LoVo (cell line): Measurements from ENCODE around the gene DHX16.

Source experiments
- DNase-seq: peaks from one replicate; pipeline ENCODE4 v3.0.0-alpha.2; 2016; ENCODE audit warnings: low spot score

Gene DHX16

DNA sequence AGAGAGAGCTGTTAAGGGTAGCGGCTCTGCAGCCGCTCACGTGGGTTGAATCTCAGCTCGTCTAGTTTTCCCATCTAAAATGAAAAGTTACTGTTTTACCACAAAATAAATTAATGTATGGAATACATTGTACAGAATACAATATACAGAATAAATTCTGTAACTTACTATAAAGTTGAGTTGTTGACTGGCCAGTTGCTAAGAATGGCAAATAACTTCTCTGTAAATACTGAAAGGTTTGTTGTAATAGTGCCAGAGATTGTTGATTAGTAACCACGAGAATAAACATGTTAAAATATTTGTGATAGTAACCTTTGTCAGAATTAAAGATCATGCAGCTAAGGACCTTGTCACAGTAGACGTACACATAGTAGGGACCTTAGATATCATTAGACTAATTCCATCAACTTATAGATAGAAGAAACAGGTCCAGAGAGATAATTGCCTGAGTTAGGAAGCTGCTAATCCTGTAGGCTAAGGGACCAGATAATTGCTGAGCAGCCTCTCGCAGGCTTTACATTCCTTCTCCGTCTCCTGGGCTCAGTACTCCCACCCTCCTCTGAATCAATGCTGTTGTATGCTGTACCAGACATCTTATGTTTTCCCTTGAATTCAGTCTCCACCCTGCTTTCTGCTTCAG lies 18.5 kb upstream of the DHX16 start:
- no peak for DNase-seq

DNA sequence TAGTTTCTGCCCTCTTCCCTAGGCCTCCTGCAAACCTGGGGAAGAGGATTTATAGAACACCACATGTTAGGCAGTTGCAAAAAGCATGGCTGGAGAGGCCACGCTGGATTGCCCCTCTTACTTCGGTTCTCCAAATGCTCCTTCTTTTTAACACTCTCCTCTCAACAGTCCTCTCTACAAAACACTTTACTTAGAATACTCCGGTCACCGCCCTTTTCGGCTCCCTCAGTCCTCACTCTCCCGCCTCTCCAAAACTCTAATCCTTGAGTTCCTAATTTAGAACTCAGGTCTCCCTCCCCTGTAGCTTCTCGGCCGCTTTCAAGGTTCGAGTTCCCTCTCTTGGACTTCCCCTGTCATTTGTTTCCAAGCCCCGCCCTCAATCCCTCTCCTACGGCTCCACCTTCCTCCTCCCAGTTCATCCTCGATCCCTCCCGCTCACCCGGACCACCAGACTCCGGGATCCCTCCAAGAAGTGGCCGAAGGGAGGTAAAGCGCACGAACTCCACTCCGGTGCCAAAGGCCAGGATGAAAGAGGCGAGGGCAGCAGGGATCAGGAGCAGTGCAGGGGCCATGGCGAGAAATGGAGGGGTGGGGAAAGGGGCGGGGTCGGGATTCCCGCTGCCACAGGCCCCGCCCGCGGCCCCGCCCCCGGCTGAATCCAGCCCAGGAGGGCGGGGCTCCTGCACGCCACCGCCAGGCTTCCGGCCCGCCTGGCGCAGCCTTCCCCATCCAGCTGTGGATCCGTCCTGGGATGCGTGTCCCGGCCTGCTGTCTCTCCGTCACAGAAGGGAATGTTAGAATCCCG lies 17.8 kb upstream of the DHX16 start, which contains the start of gene NRM:
Gene NRM, minus strand, starts transcription at position 582 of the 805 bp plus-strand sequence. Its CDS starts 10 bp downstream, at position 572.
- peak; percentile 89 for DNase-seq

- DNase-seq: no peak
Measured at GRCh38 chr6:30689985-30690384, 17.2 kb upstream of the DHX16 start.

DNA sequence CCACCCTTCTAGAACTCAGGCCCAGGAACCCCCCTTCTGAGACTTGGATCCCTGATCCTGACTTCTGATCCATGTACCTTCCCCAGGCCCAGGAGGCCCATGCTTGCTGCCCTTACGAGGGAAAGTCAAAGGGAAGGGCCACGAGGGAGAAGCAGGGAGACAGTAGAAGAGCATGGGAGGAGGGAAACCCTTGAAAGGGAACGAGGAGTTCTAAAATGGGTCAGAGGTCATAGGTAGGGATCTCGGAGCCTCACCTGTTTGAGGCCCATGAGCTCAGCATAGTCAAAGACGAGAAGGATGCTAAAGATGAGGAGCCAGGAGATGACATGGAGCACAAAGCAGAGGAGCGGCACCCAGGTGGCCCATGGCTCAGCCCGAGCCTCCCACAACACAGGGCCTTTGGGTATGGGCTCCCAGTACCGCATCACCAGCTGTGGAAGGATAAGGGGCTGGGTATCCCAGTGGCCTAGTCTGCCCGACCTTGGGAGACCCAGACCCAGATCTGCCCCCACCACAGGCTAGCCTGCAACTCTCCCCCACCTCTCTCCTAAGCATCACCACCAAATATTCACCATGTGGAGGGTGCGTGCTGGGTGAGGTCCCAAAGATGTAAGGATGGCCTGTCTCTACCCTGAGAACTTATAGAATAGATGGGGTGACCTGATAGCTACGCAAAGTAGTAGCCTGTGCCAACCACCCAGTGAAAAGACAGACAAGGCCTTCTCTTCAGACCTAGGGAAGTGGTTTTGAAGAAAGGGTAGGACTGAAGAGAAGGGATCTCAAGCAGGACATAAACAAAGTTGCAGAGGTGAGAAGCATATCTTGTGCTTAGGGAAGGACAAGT lies 16.4 kb upstream of the DHX16 start:
- DNase-seq: no peak

GRCh38 chr6:30688569-30688968 lies 15.8 kb upstream of the DHX16 start:
- DNase-seq: no peak

GRCh38 chr6:30687659-30688431 lies 15.0 kb upstream of the DHX16 start:
- no peak for DNase-seq

- peak; percentile 85 for DNase-seq
Measured at GRCh38 chr6:30686908-30687658, 14.3 kb upstream of the DHX16 start.

DNA sequence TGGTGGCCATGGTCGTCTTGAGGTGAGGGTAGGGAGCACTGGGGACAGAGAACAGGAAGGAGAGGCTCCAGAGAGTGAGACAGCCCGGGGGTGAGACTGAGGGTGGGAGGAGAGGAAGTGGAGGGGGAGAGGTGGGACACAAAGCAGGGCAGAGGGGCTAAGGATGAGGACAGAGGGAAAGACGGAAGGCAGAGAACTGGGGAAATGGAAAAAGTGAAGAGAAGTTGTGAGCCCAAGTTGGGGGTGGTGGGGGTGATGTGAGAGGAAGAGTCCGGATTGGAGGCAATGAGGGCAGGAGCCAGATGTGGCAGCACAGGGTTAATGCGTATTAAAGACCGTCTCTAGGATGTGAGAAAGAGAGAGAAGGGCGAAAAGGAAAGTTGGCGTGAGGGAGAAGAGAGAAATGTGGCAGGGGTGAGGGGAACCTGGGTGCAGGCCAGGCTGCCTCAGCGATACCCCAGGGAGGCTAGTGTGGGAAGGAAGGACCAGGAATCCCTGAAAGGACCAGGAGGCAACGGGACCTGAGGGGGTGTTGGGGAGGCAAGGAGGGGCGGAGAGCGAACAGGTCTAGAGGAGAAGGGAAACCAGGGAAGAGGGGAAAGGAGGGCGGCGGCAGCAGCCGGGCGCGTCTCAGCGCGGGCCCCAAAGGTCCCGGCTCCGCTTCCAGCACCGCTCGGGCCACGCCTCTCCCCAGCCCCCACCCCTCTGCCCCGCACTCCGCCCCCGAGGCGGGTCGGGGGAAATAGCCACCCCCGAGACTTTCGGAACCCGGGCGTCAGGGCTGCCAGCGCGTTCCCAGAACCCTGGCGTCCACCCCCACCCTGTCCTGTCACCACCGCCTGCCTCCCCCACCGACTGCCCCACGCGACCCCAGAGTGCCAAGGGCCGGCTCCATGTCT lies 13.5 kb upstream of the DHX16 start, which contains the start of gene PPP1R18:
Gene PPP1R18, minus strand, starts transcription at position 637 of the 899 bp plus-strand sequence. Its CDS starts 627 bp downstream, at position 10.
- peak; percentile 10 for DNase-seq

- no peak for DNase-seq
Measured at GRCh38 chr6:30685157-30686008, 12.6 kb upstream of the DHX16 start.

GRCh38 chr6:30684386-30685156 lies 11.8 kb upstream of the DHX16 start:
- no peak for DNase-seq

- no peak for DNase-seq
Measured at GRCh38 chr6:30683980-30684338, 11.2 kb upstream of the DHX16 start.

DNA sequence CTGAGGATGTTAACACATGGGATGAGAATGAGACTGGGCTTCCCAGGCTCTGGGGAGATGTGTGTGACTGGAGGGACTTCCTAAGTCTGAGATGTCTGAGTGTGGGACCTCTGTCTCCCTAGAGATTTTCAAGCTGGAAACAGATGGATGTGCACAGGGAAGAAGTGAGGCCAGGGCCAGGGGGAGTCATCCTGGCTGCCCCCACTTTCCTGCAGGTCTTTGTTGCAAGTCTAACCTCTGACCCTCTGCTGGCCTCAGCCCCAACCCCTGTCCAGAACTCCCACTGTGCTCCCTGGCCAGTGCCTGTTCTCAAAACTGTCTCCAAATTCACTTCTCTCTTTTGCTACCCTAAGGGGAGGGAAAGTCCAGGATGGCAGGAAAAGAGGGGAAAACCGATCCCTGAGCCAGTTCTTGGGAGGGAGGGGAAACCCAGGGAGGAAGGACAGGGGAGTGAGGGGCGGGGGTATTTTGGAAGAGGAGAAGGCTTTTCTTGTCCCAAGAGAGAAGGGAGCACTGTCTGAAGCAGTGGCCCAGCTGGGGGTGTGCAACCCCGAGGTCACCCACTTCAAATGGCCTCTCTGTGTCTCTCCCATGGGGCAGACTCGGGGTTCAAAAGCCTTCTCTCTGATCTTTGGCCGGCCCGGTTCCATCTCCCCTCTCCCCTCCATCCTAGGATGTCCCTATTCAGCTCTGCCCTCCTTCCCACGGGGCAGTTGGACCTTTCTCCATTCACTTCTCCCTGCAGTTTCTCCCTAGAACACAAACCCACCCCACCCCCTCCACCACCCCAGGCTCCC lies 10.6 kb upstream of the DHX16 start:
- no peak for DNase-seq

GRCh38 chr6:30682143-30683117 lies 9.6 kb upstream of the DHX16 start:
- DNase-seq: no peak

- no peak for DNase-seq
Measured at GRCh38 chr6:30681766-30682142, 8.9 kb upstream of the DHX16 start.

GRCh38 chr6:30679765-30680535 lies 7.1 kb upstream of the DHX16 start:
- DNase-seq: no peak
